H4 (cell line): ENCODE measurements around the gene ENHO. TPM values are rescaled to one million over a fixed set of nuclear protein-coding genes. Genes with fewer than 3 reads are reported as not detected.

Experiments
- DNase-seq: peaks from one replicate; pipeline ENCODE4 v3.0.0-alpha.2; 2015; ENCODE audit warnings: low spot score
- total RNA-seq: library from RNA; depleted of rRNA; stranded (reverse); fragments of >200 nt; shearing (Covaris generic); gene quantifications from 2 replicates; pipeline ENCODE4 v1.2.3, GENCODE V29; 2014; rRNA removed

Gene ENHO
- total RNA-seq, 1 experiment from 2014 or later = 2.3 TPM

DNA sequence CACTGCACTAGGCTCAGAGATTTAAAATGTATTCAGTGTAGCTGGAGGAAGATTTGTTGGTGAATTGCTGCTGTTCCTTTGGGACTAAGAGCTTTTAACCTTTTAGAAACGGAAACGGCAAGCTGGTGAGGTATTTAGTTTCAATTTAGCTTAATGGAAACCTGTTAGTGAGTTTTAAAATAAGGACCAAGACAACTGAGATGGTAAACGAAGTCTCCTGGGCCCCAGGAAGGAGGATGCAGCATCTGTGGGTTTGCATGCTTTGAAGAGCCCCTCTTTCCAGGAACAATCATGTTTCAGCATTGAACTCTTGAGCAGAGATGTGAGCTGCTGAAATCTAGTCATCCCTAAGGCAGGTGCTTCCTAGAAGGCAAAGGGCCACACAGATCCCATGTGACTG, 47.7 kb downstream of the ENHO start:
- no peak for DNase-seq

Other genes with a start within 250 kb of the ENHO start
- 5.5 and 5.9 TPM in 2 replicates for gene KIF24, start 193.7 kb downstream of the ENHO start, total RNA-seq
- 71.9 and 75.3 TPM in 2 replicates for gene NUDT2, start 193.4 kb downstream of the ENHO start, total RNA-seq
- 1.9 and 2.7 TPM in 2 replicates for gene MYORG, start 146.1 kb downstream of the ENHO start, total RNA-seq
- gene FAM219A, start 64.4 kb downstream of the ENHO start, total RNA-seq = 13.6 and 17.9 TPM in 2 replicates
- 0.04 and 0.27 TPM in 2 replicates for gene DNAI1, start 64.2 kb downstream of the ENHO start, total RNA-seq
- gene CNTFR, start 66.7 kb upstream of the ENHO start, total RNA-seq = 0.15 and 0.55 TPM in 2 replicates
- 52.8 and 59.3 TPM in 2 replicates for gene RPP25L, start 89.1 kb upstream of the ENHO start, total RNA-seq
- 153 and 168 TPM in 2 replicates for gene DCTN3, start 97.5 kb upstream of the ENHO start, total RNA-seq
- 0.21 TPM in 1 of 2 replicates, not detected in the other for gene ARID3C, start 106.1 kb upstream of the ENHO start, total RNA-seq
- 80.2 and 127 TPM in 2 replicates for gene SIGMAR1, start 114.8 kb upstream of the ENHO start, total RNA-seq
- gene GALT, start 123.7 kb upstream of the ENHO start, total RNA-seq = 14.9 and 25.8 TPM in 2 replicates
- 8.9 and 12.4 TPM in 2 replicates for gene IL11RA, start 129.2 kb upstream of the ENHO start, total RNA-seq
- not detected in 2 replicates for gene CCL27, start 139.7 kb upstream of the ENHO start, total RNA-seq
- not detected in 2 replicates for gene CCL19, start 168.3 kb upstream of the ENHO start, total RNA-seq
- not detected in 2 replicates for gene CCL21, start 187.1 kb upstream of the ENHO start, total RNA-seq